Activated CD4-positive, alpha-beta T cell treated with anti-CD3 and anti-CD28 coated beads, Interleukin-2, amount 10 ng/mL, durations not matched to agents 24 days and 14 days (primary cell): ENCODE results near the gene DENND1A. TPM values are rescaled to one million over a fixed set of nuclear protein-coding genes. Genes with fewer than 3 reads are reported as not detected.
A peak's percentile ranks its signal among the peaks of the same experiment; 100 is the strongest.

Source experiments
- DNase-seq: peaks from one replicate; pipeline ENCODE4 v3.0.0; 2022
- H3K27ac Mint-ChIP-seq: one replicate; pipeline ENCODE4 v1.8.0; 2022; ENCODE audit warnings: mild to moderate bottlenecking, mixed read lengths
- H3K27me3 Mint-ChIP-seq: one replicate; pipeline ENCODE4 v1.8.0; 2022; ENCODE audit warnings: mixed read lengths
- H3K36me3 Mint-ChIP-seq: one replicate; pipeline ENCODE4 v1.8.0; 2022; ENCODE audit warnings: low read depth, mild to moderate bottlenecking, mixed read lengths
- H3K4me1 Mint-ChIP-seq: one replicate; pipeline ENCODE4 v1.8.0; 2021; ENCODE audit warnings: mixed read lengths
- H3K4me3 Mint-ChIP-seq: one replicate; pipeline ENCODE4 v1.8.0; 2022; ENCODE audit warnings: mild to moderate bottlenecking, moderate library complexity, mixed read lengths
- H3K9me3 Mint-ChIP-seq: one replicate; pipeline ENCODE4 v1.8.0; 2021; ENCODE audit warnings: mixed read lengths
- intact Hi-C: fragments of 100-400 bp; cut with micrococcal nuclease; formaldehyde crosslinking; loops from one replicate; pipeline ENCODE4 v1.15.1; 2023
- total RNA-seq: library from RNA; stranded (reverse); gene quantifications from 2 replicates; pipeline ENCODE4 v1.2.3, GENCODE V29; 2022

Gene DENND1A
- total RNA-seq, 1 donor from 2014 or later: 25.2 TPM

DNA sequence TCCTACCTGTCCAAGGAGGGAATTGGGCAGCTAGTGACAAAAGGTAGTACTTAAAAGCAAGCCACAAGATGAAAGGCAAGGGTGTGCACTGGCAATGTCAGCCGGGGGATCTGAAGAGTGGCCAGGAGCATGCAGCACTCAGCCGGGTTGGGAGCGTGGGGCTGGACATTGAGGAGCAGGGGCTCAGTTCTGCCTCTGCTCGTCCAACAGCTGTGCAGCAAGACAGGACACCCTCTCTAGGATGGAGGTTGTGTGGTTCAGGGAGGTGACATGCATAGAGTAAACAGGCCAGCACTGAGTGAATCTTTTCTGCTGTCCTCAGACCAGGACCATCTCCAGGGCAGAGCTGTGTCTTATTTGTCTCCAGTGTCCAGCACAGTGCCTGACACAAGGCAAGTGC, 338.6 kb downstream of the DENND1A start:
- no peaks in the 10 kb centered on the region for H3K27me3 Mint-ChIP-seq
- H3K36me3 Mint-ChIP-seq: no peaks in the 10 kb centered on the region
- H3K9me3 Mint-ChIP-seq: peaks cover 15% of the 10 kb centered on the region
- H3K4me1 Mint-ChIP-seq: no peaks in the 10 kb centered on the region
- H3K27ac Mint-ChIP-seq: no peak overlapping the region
- intact Hi-C loops: no loop called here
- no peak for DNase-seq
- H3K4me3 Mint-ChIP-seq: no peak overlapping the region

GRCh38 chr9:123590499-123590898, 339.4 kb downstream of the DENND1A start:
- Mint-ChIP-seq H3K36me3 (no peaks in the 10 kb centered on the region), H3K27me3 (no peaks in the 10 kb centered on the region), H3K4me3 (no peak overlapping the region), H3K4me1 (no peaks in the 10 kb centered on the region), H3K9me3 (peaks cover 15% of the 10 kb centered on the region), H3K27ac (no peak overlapping the region)
- intact Hi-C loops: no loop called here
- no peak for DNase-seq

- no peaks in the 10 kb centered on the region for H3K4me1 Mint-ChIP-seq
Measured at GRCh38 chr9:123589361-123590239, 340.3 kb downstream of the DENND1A start.

GRCh38 chr9:123586275-123586674, 343.7 kb downstream of the DENND1A start:
- Mint-ChIP-seq H3K27me3 (no peaks in the 10 kb centered on the region), H3K4me3 (no peak overlapping the region), H3K27ac (no peak overlapping the region), H3K36me3 (peaks cover 3% of the 10 kb centered on the region), H3K9me3 (peaks cover 15% of the 10 kb centered on the region), H3K4me1 (no peaks in the 10 kb centered on the region)
- DNase-seq: no peak
- intact Hi-C loops: no loop called here

More at GRCh38 chr9:123589361-123590239, 340.3 kb downstream of the DENND1A start:
- Mint-ChIP-seq H3K9me3 (peaks cover 15% of the 10 kb centered on the region), H3K36me3 (no peaks in the 10 kb centered on the region), H3K27ac (no peak overlapping the region), H3K4me3 (no peak overlapping the region), H3K27me3 (no peaks in the 10 kb centered on the region)
- intact Hi-C loops: no loop called here
- DNase-seq: no peak

- Mint-ChIP-seq H3K4me3 (no peak overlapping the region), H3K9me3 (peaks cover 12% of the 10 kb centered on the region), H3K27me3 (no peaks in the 10 kb centered on the region), H3K27ac (no peak overlapping the region), H3K36me3 (peaks cover 3% of the 10 kb centered on the region), H3K4me1 (no peaks in the 10 kb centered on the region)
- intact Hi-C loops: no loop called here
- no peak for DNase-seq
Measured at GRCh38 chr9:123584202-123585176, 345.4 kb downstream of the DENND1A start.

- no peak overlapping the region for H3K4me3 Mint-ChIP-seq
- intact Hi-C loops: no loop called here
Measured at GRCh38 chr9:123583646-123584045, 346.3 kb downstream of the DENND1A start.

GRCh38 chr9:123571240-123571639, 358.7 kb downstream of the DENND1A start:
- peaks cover 9% of the 10 kb centered on the region for H3K4me1 Mint-ChIP-seq
- no peaks in the 10 kb centered on the region for H3K27me3 Mint-ChIP-seq
- peaks cover 11% of the 10 kb centered on the region for H3K36me3 Mint-ChIP-seq
- peaks cover 3% of the 10 kb centered on the region for H3K9me3 Mint-ChIP-seq
- no peak for DNase-seq
- H3K4me3 Mint-ChIP-seq: no peak overlapping the region
- H3K27ac Mint-ChIP-seq: no peak overlapping the region
- intact Hi-C loops: no loop called here

More at GRCh38 chr9:123583646-123584045, 346.3 kb downstream of the DENND1A start:
- peaks cover 8% of the 10 kb centered on the region for H3K36me3 Mint-ChIP-seq
- peaks cover 5% of the 10 kb centered on the region for H3K9me3 Mint-ChIP-seq
- no peaks in the 10 kb centered on the region for H3K27me3 Mint-ChIP-seq
- H3K4me1 Mint-ChIP-seq: no peaks in the 10 kb centered on the region
- DNase-seq: no peak
- no peak overlapping the region for H3K27ac Mint-ChIP-seq

DNA sequence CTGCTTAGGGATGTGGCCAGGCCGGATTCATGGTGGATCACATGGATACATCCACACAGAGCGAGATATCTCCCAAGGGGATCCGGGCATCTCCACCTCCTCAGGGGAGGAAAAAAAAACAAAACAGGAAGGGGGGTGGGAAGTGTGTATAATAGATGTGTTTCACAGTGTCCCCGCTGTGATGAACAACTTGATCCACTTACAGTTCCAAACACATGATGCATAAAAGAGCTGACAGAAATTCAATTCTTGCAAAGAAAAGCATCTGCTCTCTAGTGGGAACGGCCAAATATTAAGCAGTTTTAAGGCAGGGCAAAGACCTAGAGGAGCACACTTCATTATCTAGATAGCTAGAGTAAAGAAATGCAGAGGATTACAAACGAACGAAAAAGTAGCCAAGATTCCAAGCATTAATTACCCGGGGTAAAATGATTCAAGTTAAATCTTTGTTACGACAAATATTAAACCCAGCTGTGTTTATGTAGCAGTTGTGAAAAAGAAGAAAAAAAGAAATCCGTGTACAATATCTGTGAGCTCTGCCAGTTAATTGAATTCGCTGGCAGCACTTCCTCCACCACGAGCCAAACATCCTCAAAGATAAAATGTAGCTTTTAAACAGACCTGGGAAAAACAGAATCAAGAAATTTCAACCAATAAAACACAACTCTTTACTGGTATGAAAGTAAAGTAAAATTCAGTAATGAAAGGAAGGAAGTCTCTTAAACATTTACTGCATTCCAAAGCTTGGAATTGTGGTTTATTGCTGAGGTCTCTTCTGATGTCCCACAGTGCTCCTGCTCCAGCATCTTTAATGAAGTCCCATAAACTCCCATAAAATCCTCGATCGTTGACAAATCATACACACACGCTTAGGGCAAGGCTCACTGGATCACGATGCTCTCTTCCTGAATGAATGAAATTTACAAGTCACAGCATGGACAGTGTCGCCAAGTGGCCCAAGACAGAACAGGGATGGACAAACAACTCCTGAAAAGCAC, 360.9 kb downstream of the DENND1A start:
- H3K27me3 Mint-ChIP-seq: no peaks in the 10 kb centered on the region
- no peak overlapping the region for H3K4me3 Mint-ChIP-seq
- DNase-seq: no peak
- intact Hi-C loops: no loop called here
- peaks cover 3% of the 10 kb centered on the region for H3K9me3 Mint-ChIP-seq
- H3K27ac Mint-ChIP-seq: no peak overlapping the region
- H3K4me1 Mint-ChIP-seq: peaks cover 7% of the 10 kb centered on the region
- H3K36me3 Mint-ChIP-seq: peaks cover 5% of the 10 kb centered on the region

DNA sequence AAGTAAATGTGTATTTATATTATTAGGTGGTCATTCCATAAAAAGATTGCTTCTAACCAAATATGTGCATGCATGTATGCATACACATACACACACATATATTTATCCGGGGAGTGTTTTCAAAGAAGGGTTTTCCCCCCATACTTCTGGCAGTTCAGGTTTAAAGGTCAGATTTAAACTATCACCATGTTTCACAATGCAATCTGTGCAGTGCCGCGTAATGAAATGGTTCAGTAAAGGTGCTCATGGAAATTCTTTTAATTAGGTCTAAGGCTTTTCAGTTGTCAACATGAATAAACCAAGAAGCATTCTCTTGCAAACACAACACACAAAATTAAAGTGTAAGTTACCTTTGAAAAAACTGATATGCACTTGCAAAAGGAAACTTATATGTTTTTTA, 362.9 kb downstream of the DENND1A start:
- intact Hi-C loops: no loop called here
- Mint-ChIP-seq H3K4me1 (peaks cover 17% of the 10 kb centered on the region), H3K36me3 (peaks cover 8% of the 10 kb centered on the region), H3K27me3 (no peaks in the 10 kb centered on the region), H3K9me3 (peaks cover 2% of the 10 kb centered on the region), H3K4me3 (no peak overlapping the region), H3K27ac (no peak overlapping the region)
- DNase-seq: no peak

- Mint-ChIP-seq H3K27me3 (no peaks in the 10 kb centered on the region), H3K9me3 (peaks cover 12% of the 10 kb centered on the region), H3K4me3 (no peak overlapping the region), H3K4me1 (peaks cover 18% of the 10 kb centered on the region), H3K27ac (no peak overlapping the region), H3K36me3 (peaks cover 12% of the 10 kb centered on the region)
- intact Hi-C loops: loop anchor here (5.0 kb wide), 1 partner anchor 78 kb away; no protein-coding TSS in a partner anchor
- no peak for DNase-seq
Measured at GRCh38 chr9:123564652-123565051, 365.3 kb downstream of the DENND1A start.

DNA sequence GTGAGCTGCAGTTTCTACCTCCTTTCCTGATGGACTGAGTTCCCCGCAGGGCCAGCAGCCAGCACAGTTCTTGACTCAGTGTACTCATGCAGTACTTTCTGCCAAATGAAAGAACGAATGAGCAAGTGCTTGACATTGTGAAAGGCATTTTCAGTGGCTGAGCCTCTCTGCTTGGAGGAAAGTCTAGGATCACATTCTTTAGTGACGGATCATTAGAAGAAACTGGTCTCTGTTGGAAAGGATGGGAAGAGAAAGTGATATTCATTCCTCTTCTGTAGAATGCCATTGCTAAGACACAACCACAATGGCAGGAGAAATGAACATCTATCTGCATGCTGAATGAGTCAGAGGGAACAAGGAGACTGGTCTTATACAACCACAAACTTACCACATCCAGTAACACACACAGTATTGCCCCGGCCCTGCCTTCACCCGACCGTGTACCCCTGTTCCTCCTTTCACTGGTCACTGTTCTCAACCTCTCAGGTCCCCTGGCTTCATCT, 367.0 kb downstream of the DENND1A start:
- DNase-seq: peak; percentile 59
- no peaks in the 10 kb centered on the region for H3K27me3 Mint-ChIP-seq
- intact Hi-C loops: loop anchor here (5.0 kb wide), 1 partner anchor 79 kb away; no protein-coding TSS in a partner anchor
- H3K9me3 Mint-ChIP-seq: peaks cover 12% of the 10 kb centered on the region
- peaks cover 8% of the 10 kb centered on the region for H3K36me3 Mint-ChIP-seq
- no peak overlapping the region for H3K4me3 Mint-ChIP-seq
- no peak overlapping the region for H3K27ac Mint-ChIP-seq
- peaks cover 16% of the 10 kb centered on the region for H3K4me1 Mint-ChIP-seq

GRCh38 chr9:123561046-123561445, 368.9 kb downstream of the DENND1A start:
- no peak for DNase-seq
- H3K9me3 Mint-ChIP-seq: peaks cover 12% of the 10 kb centered on the region
- peaks cover 15% of the 10 kb centered on the region for H3K4me1 Mint-ChIP-seq
- H3K36me3 Mint-ChIP-seq: peaks cover 8% of the 10 kb centered on the region
- no peak overlapping the region for H3K27ac Mint-ChIP-seq
- intact Hi-C loops: loop anchor here (5.0 kb wide), 1 partner anchor 81 kb away; no protein-coding TSS in a partner anchor
- H3K4me3 Mint-ChIP-seq: no peak overlapping the region
- H3K27me3 Mint-ChIP-seq: no peaks in the 10 kb centered on the region
